AG04449 (cell line): ENCODE measurements around the gene FAM181B.
A peak's percentile ranks its signal among the peaks of the same experiment; 100 is the strongest.

ENCODE experiments used
- CTCF ChIA-PET: fragments of 350-600 bp; formaldehyde crosslinking; extraction: SDS; loops from one replicate; lab custom pipeline; 2021; ENCODE audit warnings: antibody characterized with exemption; lab: Yijun Ruan, JAX
- POLR2A ChIA-PET: fragments of 400-600, 350-600 bp; formaldehyde crosslinking; extraction: SDS; loops from one replicate; lab custom pipeline; 2020; ENCODE audit warnings: antibody characterized with exemption, inconsistent platforms; lab: Yijun Ruan, JAX
- DNase-seq: peaks from one replicate; pipeline ENCODE4 v3.0.0-alpha.2; 2010; ENCODE audit warnings: low read depth, low spot score
- H3K4me3 ChIP-seq: 2 replicates; pipeline ENCODE4 v1.5.1; 2011; ENCODE audit warnings: low read depth, mild to moderate bottlenecking, control low read depth, low read length
- TF ChIP-seq, protein P1 (sequence below): IDR thresholded peaks from one replicate; pipeline ENCODE4 v1.5.1; 2011; ENCODE audit warnings: mild to moderate bottlenecking, moderate library complexity, low read length, control low read depth, inconsistent platforms; ENCODE audit not compliant: insufficient read depth; ENCODE audit errors: missing control alignments

FAM181B gene

DNA sequence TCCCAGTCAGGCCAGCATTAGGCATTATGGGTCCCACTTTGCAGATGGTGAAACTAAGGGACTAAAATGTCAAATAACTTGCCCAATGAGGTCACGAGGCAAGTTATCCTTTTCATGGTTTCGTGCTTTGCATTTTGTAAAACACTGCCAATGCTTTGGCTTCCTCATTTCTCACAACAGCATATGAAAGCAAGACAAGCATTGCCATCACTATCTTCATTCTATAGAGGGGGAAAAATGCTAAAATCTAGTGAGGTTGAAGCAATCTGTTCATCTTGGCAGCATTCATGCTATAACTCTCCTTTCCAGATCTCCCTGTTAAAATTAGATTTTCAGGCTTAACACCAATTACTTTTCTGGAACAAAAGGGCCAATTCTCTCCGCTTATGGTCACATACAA lies 14.8 kb downstream of the FAM181B start:
- CTCF ChIA-PET: interaction anchor here (0.9 to 12.5 kb wide), 14 partner anchors 14 to 1118 kb away, joined by 3 to 134 read pairs (median 6); partner anchors contain the start of gene FAM181B
- DNase-seq: no peak
- TF ChIP-seq, protein P1, sequence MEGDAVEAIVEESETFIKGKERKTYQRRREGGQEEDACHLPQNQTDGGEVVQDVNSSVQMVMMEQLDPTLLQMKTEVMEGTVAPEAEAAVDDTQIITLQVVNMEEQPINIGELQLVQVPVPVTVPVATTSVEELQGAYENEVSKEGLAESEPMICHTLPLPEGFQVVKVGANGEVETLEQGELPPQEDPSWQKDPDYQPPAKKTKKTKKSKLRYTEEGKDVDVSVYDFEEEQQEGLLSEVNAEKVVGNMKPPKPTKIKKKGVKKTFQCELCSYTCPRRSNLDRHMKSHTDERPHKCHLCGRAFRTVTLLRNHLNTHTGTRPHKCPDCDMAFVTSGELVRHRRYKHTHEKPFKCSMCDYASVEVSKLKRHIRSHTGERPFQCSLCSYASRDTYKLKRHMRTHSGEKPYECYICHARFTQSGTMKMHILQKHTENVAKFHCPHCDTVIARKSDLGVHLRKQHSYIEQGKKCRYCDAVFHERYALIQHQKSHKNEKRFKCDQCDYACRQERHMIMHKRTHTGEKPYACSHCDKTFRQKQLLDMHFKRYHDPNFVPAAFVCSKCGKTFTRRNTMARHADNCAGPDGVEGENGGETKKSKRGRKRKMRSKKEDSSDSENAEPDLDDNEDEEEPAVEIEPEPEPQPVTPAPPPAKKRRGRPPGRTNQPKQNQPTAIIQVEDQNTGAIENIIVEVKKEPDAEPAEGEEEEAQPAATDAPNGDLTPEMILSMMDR: no peak
- no peak overlapping the region for H3K4me3 ChIP-seq
- POLR2A ChIA-PET: no interaction called here

DNA sequence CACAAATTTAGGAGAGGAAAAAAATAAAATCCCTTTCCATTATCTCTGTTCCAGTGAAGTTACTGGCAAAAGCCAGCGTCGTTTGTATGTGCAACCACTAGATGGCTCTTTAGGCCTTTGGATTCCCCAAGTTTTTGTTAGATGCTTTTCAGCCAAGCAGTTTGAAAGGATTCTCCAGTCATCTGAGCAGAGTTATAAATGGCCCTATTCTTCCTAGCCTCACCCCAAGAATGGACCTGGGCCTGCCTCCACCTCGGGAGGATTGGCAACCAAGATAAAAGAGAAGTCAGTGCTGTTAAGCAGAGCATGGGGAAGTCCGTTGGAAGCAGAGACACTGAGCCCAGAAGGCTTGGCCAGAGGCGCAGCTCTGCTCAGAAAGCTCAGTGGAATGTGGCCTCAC lies 15.4 kb downstream of the FAM181B start:
- DNase-seq: peak; percentile 7
- no peak overlapping the region for H3K4me3 ChIP-seq
- POLR2A ChIA-PET: no interaction called here
- CTCF ChIA-PET: interaction anchor here (0.6 to 12.5 kb wide), 18 partner anchors 9 to 1109 kb away, joined by 3 to 134 read pairs (median 5); partner anchors contain the start of gene FAM181B
- TF ChIP-seq, protein P1: peak; percentile 58

DNA sequence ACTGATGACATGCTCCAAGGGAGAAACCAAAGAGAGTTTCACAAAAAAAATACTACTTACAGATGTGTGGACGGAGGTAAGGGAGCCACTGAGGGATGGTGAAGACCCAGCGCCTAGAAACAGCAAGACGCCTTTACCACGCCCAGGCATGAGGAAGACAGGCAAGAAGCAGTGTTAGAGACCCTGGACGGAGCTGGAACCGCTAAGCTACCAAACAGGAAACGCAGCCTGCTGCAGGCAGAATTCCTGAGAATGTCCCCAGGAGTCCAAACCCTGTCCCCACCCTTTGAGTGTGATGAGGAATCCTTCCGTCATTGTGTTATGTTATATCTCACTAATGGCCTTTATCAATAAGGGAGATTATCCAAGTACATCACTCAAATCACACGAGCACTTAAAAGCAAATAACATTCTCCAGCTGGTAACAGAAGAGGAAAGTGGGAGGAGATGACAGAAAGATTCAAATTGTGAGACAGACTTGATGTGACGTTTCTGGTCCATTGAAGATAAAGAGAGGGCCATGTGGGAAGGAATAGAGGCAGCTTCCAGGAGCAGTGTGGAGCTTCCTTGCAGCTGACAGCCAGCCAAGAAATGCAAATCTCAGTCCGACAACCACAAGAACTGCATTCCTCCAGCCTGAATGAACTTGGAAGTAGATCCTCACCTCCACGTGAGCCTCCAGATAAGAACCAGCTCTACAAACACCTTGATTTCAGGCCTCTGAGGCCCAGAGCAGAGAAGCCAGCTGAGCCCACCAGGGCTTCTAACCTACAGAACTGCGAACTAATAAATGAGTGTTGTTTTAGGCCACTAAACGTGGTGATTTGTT lies 19.1 kb downstream of the FAM181B start:
- H3K4me3 ChIP-seq: no peak overlapping the region
- TF ChIP-seq, protein P1: no peak

DNA sequence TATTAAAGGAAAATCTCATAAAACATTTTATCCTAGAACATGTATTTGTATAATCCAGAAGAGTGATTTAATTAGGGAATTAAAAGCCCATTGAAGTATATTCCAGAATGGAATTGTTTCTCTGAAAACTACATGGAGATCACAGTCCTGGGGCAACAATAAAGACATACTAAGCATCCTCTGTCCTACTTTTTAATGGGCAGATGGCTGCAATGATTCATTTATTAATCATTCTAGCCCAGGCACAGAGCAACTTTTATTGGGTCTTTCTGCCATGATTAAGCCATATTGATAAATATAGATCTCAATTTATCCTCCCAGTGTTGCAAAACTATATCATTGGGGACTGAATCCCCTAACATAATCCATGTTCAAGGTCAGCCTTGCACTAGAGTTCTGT lies 22.0 kb downstream of the FAM181B start:
- H3K4me3 ChIP-seq: no peak overlapping the region
- ChIA-PET POLR2A (no interaction called here), CTCF (interaction anchor here (1.0 to 1.2 kb wide), 3 partner anchors 8 to 21 kb away, joined by 3 to 8 read pairs (median 6); no protein-coding TSS in a partner anchor)
- TF ChIP-seq, protein P1: no peak
- DNase-seq: no peak

More for the DNA sequence above, 19.1 kb downstream of the FAM181B start:
- no peak for DNase-seq
- POLR2A ChIA-PET: no interaction called here
- CTCF ChIA-PET: interaction anchor here (1.1 to 12.5 kb wide), 7 partner anchors 12 to 1104 kb away, joined by 3 to 102 read pairs (median 4); partner anchors contain the start of gene PRCP

DNA sequence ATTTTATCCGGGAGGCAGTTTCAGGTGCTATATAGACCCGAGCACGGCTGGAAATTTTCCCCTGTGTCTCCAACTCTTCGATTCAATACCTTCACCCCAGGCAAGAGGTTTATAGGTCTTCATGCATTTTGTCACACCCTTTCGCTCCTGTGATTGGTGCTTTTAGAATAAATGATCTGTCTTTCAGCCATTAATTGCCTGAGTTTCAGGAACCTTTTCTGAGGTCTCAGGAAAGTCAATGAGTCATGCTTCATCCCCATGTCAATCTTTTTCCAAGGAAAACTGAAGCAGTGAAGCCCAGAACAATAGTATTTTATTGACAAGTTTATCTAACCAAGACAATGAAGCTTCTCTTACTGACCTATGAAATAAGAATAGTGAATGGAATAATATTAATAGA lies 29.9 kb downstream of the FAM181B start:
- POLR2A ChIA-PET: no interaction called here
- DNase-seq: no peak
- CTCF ChIA-PET: interaction anchor here (3.6 kb wide), 1 partner anchor 19 kb away, joined by 15 read pairs; no protein-coding TSS in a partner anchor
- no peak overlapping the region for H3K4me3 ChIP-seq
- TF ChIP-seq, protein P1: no peak

DNA sequence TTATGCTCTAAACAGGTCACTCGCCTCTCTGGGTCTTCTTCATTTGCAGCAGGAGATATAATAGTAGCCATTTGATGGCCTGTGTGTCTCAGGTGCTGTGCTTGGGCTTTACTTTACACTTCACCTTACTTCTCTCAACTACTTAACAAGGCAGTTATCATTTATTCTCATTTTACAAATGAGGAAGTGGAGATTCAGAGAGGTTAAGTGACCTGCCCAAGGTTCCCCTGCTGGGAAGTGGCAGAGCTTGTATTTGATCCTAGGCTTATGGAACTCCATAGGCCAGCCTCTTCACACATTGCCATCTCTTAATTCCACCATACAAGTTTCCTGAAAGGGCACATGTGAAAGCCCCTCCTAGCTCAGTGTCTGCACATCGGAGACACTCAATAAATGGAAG lies 30.4 kb downstream of the FAM181B start:
- H3K4me3 ChIP-seq: no peak overlapping the region
- DNase-seq: no peak
- ChIA-PET CTCF (interaction anchor here (0.7 to 3.6 kb wide), 7 partner anchors 9 to 60 kb away, joined by 3 to 23 read pairs (median 4); no protein-coding TSS in a partner anchor), POLR2A (no interaction called here)
- TF ChIP-seq, protein P1: no peak
